ENCODE measurements around the gene TTC31.

DNA sequence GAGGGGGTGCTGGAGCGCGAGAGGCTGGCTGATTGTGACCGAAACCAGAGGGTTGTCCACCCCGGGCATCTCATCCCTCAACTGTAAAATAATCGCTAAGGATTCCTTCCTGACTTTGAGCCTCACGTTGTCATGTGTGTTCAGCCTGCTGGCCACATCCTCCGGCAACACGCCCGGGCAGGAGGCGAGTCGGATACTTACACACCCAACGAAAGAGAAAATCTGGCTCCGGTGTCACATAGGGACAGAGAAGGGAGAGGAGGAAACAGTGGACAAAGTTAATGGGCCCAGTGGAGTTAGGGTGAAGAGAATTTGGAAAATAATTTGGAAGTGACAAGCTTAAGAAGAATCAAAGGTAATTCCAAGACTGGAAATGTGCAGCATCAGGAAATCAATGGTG lies 33.8 kb downstream of the TTC31 start:
- TF ChIP-seq, protein P1, sequence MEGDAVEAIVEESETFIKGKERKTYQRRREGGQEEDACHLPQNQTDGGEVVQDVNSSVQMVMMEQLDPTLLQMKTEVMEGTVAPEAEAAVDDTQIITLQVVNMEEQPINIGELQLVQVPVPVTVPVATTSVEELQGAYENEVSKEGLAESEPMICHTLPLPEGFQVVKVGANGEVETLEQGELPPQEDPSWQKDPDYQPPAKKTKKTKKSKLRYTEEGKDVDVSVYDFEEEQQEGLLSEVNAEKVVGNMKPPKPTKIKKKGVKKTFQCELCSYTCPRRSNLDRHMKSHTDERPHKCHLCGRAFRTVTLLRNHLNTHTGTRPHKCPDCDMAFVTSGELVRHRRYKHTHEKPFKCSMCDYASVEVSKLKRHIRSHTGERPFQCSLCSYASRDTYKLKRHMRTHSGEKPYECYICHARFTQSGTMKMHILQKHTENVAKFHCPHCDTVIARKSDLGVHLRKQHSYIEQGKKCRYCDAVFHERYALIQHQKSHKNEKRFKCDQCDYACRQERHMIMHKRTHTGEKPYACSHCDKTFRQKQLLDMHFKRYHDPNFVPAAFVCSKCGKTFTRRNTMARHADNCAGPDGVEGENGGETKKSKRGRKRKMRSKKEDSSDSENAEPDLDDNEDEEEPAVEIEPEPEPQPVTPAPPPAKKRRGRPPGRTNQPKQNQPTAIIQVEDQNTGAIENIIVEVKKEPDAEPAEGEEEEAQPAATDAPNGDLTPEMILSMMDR (IDR thresholded peaks at IDR 0.05), result no peak
- TF ChIP-seq POLR2A (IDR thresholded peaks at IDR 0.05), result no peak
